ENCODE results near the gene SFMBT1.

SFMBT1 gene

DNA sequence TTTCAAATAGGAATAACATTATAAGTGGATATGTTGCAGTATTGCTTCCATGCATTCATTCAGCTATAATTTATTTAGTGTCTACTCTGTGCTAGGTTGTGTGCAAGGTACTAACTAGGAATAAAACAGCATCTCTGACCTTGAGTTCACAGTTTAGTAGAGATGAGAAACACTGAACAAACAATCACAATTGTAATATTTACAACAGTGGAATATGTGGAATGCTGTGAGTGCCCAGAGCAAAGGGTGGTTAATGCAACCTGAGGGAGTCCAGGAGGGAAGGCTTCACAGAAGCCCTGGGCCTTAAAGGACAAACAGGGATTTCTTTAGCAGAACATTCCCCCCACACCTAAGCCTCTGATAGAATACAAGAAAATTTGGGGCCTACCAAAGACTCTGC, 13.3 kb downstream of the SFMBT1 start:
- no peaks in the 10 kb centered on the region for H3K27me3 ChIP-seq (ENCODE audit: insufficient read depth, poor library complexity, severe bottlenecking)
- H3K36me3 ChIP-seq (ENCODE audit: low read depth) = no peaks in the 10 kb centered on the region
- no peak overlapping the region for H3K4me3 ChIP-seq (ENCODE audit: severe bottlenecking)
- H3K27ac ChIP-seq (ENCODE audit: poor library complexity, severe bottlenecking) = no peak overlapping the region
- ATAC-seq (ENCODE audit: low read depth) (no peak), DNase-seq (ENCODE audit: low spot score) (no peak)
- no peaks in the 10 kb centered on the region for H3K4me1 ChIP-seq (ENCODE audit: insufficient read depth, poor library complexity, severe bottlenecking)
- no peaks in the 10 kb centered on the region for H3K9me3 ChIP-seq (ENCODE audit: severe bottlenecking)
- TF ChIP-seq, protein P1, sequence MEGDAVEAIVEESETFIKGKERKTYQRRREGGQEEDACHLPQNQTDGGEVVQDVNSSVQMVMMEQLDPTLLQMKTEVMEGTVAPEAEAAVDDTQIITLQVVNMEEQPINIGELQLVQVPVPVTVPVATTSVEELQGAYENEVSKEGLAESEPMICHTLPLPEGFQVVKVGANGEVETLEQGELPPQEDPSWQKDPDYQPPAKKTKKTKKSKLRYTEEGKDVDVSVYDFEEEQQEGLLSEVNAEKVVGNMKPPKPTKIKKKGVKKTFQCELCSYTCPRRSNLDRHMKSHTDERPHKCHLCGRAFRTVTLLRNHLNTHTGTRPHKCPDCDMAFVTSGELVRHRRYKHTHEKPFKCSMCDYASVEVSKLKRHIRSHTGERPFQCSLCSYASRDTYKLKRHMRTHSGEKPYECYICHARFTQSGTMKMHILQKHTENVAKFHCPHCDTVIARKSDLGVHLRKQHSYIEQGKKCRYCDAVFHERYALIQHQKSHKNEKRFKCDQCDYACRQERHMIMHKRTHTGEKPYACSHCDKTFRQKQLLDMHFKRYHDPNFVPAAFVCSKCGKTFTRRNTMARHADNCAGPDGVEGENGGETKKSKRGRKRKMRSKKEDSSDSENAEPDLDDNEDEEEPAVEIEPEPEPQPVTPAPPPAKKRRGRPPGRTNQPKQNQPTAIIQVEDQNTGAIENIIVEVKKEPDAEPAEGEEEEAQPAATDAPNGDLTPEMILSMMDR (IDR thresholded peaks at IDR 0.05; ENCODE audit: poor library complexity, severe bottlenecking) = no peak

DNA sequence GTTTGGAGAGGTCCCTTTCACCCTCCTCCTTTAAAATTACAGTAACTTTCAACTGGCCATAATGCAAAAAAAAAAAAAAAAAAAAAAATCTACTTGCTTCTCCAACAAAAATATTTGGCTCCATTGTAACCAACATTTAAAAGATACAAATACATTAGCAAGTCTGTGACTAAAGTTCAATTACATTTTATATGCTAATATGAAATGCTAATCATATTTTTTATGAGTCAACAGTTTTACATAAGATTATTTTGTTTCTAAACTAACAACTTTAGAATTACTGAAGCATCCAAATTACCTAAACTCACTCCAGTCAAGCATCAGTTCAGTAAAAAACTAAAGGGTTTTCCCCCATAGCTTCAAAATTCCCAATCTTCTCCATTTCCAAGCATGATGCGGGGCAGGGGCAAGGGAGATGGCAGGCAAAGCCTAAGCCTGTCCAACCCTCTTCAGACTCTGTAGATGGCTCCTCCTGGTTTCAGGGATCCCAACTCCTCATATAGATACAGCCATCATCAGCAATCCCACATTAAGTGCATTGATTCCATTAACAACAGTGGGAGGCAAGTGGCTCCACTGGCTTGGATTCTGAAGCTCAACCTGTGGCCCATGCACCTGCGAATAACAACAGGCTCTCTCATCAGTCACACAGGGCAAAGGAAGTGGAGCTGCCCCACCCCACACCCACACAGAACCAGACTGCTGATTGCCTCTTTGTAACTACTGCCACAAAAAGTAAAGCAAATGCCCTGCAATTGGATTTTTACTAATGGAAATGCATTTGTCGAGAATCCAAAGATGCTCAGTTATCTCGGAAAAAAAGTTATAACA, 15.0 kb downstream of the SFMBT1 start:
- Histone ChIP-seq H3K9me3 (ENCODE audit: severe bottlenecking) (no peaks in the 10 kb centered on the region), H3K36me3 (ENCODE audit: low read depth) (no peaks in the 10 kb centered on the region), H3K4me3 (ENCODE audit: severe bottlenecking) (no peak overlapping the region), H3K4me1 (ENCODE audit: insufficient read depth, poor library complexity, severe bottlenecking) (no peaks in the 10 kb centered on the region), H3K27me3 (ENCODE audit: insufficient read depth, poor library complexity, severe bottlenecking) (no peaks in the 10 kb centered on the region), H3K27ac (ENCODE audit: poor library complexity, severe bottlenecking) (no peak overlapping the region)
- ATAC-seq (ENCODE audit: low read depth) (peak; percentile 64; the same call in 2 of the 3 replicates), DNase-seq (ENCODE audit: low spot score) (no peak)
- TF ChIP-seq, protein P1 (IDR thresholded peaks at IDR 0.05; ENCODE audit: poor library complexity, severe bottlenecking) = no peak

DNA sequence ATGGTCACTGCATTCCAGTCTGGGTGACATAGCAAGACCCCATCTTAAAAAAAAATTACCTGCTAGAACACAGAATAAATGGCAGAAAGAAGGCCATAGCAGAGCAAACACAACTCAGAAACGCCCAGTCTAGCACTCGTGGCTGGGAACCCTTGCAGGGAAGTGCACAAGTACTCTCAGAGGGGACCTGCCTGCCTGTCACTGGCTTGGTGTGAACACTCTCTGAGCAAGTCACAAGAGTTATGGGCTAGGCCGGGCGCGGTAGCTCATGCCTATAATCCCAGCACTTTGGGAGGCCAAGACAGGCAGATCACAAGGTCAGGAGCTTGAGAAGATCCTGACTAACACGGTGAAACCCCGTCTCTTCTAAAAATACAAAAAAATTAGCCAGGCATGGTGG, 17.2 kb downstream of the SFMBT1 start:
- H3K9me3 ChIP-seq (ENCODE audit: severe bottlenecking) = no peaks in the 10 kb centered on the region
- TF ChIP-seq, protein P1 (IDR thresholded peaks at IDR 0.05; ENCODE audit: poor library complexity, severe bottlenecking) = no peak
- no peak overlapping the region for H3K27ac ChIP-seq (ENCODE audit: poor library complexity, severe bottlenecking)
- no peaks in the 10 kb centered on the region for H3K27me3 ChIP-seq (ENCODE audit: insufficient read depth, poor library complexity, severe bottlenecking)
- no peaks in the 10 kb centered on the region for H3K4me1 ChIP-seq (ENCODE audit: insufficient read depth, poor library complexity, severe bottlenecking)
- H3K4me3 ChIP-seq (ENCODE audit: severe bottlenecking) = no peak overlapping the region
- no peaks in the 10 kb centered on the region for H3K36me3 ChIP-seq (ENCODE audit: low read depth)
- ATAC-seq (ENCODE audit: low read depth) (no peak), DNase-seq (ENCODE audit: low spot score) (no peak)

DNA sequence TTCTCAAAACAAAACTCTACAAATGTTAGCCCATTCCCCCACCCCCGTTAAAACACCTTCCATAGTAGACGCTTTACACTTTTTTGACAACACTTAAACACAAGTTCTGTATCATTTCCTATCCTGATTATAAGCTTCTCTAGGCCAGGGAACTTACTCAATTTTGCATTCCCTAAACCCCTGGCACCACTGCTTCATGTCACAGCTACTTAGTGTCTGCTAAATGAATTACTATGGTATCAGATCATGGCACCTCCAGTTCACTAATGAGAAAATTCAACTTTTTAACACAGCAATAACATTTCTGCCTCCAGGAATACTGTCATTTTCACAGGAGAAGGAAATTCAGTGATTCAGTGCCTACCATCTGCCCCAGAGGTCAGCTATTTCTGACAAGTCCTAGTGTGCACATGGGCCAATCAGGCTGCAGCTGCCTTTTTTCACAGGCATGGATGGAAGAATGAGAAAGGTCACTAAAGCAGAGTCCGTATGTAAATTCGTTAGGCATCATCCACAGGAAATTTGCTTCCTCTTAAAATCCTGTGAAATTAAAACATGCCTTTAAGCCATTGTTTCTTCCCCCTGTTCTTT, 18.5 kb downstream of the SFMBT1 start:
- Histone ChIP-seq H3K27me3 (ENCODE audit: insufficient read depth, poor library complexity, severe bottlenecking) (no peaks in the 10 kb centered on the region), H3K4me1 (ENCODE audit: insufficient read depth, poor library complexity, severe bottlenecking) (no peaks in the 10 kb centered on the region), H3K4me3 (ENCODE audit: severe bottlenecking) (no peak overlapping the region), H3K36me3 (ENCODE audit: low read depth) (no peaks in the 10 kb centered on the region), H3K9me3 (ENCODE audit: severe bottlenecking) (no peaks in the 10 kb centered on the region), H3K27ac (ENCODE audit: poor library complexity, severe bottlenecking) (no peak overlapping the region)
- DNase-seq (ENCODE audit: low spot score) (no peak), ATAC-seq (ENCODE audit: low read depth) (no peak)
- TF ChIP-seq, protein P1 (IDR thresholded peaks at IDR 0.05; ENCODE audit: poor library complexity, severe bottlenecking) = no peak
